Measurements from ENCODE around the gene LPAR3.

The LPAR3 gene

DNA sequence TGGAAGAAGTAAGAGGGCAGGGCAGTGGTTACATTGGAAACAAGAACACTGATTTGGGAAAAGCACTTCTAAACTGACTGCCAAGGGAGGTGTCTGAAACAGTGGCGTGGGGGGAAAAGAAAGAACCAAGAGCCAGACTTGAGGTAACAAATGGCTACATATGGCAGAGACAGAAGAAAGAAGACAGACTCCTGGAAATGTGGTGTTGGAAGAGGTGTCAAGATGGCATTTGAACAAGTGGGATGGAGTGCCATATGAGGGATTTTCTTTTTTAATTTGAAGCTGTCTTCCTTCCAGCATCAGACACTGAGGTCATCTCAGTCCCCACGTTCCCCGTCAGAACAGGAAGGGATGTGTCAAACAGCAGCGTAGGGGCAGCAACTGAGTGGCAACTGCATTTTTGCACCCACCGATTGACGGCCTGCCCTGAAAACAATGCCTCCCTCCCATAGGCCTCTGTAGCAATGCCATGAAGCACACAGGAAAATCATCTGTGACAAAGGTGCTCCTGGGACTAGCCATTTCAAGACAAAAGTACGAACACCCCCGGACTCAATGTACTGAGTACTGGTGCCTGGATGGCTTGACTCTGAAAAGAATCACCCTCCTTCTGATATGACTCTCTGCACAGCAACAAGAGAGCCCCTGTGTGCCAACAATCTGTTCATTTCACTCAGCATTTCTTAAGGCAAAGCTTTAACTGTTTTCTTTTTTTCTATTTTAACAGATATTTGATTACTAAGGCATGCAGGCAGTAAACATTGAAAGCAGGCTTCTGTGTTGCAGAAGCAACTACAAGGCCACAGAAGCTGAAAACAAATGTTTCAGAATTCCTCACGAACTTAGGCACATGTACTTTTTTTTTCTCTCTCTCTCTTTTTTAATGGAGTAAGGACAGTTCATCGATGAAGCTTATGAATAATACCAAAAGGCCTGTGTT lies 37.0 kb downstream of the LPAR3 start:
- no peak for DNase-seq

GRCh38 chr1:84855168-84855567 lies 37.8 kb downstream of the LPAR3 start:
- peak in 1 of 2 experiments; percentile 30 for DNase-seq

GRCh38 chr1:84853741-84854721 lies 39.0 kb downstream of the LPAR3 start:
- DNase-seq, result no peak

GRCh38 chr1:84851839-84852238 lies 41.2 kb downstream of the LPAR3 start:
- DNase-seq, result no peak

DNA sequence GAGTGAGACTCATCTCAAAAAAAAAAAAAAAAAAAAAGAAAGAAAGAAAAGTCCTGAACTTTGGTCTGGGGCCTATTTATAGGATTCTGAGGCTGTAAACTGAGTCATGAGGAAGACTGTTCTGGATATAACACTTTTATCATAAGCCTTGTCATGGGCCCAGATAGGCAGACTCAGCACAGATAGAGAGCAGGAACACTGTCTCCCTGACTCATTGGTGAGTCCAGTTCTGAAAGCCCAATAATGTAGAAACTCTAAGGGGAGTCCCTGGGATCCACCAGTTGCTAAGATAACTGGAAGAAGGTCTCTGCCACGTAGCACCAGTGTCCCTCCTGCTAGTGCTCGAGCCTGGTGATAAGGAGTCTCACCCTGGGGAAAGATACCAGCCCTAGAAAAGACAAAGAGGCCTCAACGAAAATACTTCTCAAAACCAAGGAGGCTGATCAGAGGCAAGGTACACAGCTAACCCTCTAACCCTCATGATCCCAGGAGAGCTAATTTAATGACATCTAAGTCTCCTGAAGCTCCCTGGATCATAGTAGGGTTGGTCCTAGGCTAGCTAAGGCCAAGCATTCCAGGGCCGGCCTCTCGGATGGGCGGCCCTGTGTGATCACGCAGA lies 43.5 kb downstream of the LPAR3 start:
- DNase-seq, result no peak

- DNase-seq, result peak; percentile 98
Measured at GRCh38 chr1:84847253-84848250, 45.5 kb downstream of the LPAR3 start.

GRCh38 chr1:84846387-84846786 lies 46.6 kb downstream of the LPAR3 start:
- DNase-seq, result no peak

DNA sequence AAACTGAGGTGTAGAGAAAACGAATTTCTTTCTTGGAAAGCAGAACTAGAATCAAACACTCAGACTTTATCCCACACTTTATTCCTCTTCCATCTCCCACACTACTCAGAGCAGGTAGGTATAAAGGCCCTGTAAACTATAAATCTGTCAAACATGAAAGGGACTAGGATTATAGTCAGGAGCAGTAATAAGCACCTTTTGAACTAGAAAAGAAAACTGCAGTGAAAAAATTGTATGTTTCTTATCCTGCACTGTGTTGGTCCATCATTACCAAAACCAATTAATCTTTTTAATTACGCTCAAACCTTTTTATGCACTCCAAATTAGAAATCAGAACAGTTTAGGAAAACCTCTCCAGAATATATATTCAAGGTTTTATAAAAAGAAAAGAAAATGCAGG lies 47.6 kb downstream of the LPAR3 start:
- DNase-seq, result no peak

DNA sequence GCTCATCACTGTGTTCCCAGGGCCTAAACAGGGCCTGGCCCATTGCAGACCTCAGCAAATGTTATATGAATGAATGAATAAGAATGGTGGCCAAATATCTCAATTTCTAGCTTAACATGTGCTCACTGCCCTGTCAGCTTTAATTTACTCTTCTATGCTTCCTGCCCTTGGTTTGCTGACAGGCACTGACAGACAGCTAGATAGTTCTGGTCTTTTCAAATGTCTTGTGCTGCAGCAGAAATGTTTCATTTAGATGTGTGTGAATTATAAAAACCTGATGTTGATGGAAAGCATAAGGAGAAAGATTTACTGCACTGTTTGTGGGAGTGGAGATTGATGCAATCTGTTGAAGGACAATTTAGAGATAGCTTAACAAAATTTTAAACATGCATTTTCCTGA lies 48.9 kb downstream of the LPAR3 start:
- no peak for DNase-seq

- no peak for DNase-seq
Measured at GRCh38 chr1:84842748-84843231, 50.2 kb downstream of the LPAR3 start.

GRCh38 chr1:84841971-84842370 lies 51.0 kb downstream of the LPAR3 start:
- DNase-seq, result no peak

- no peak for DNase-seq
Measured at GRCh38 chr1:84840346-84840745, 52.7 kb downstream of the LPAR3 start.

DNA sequence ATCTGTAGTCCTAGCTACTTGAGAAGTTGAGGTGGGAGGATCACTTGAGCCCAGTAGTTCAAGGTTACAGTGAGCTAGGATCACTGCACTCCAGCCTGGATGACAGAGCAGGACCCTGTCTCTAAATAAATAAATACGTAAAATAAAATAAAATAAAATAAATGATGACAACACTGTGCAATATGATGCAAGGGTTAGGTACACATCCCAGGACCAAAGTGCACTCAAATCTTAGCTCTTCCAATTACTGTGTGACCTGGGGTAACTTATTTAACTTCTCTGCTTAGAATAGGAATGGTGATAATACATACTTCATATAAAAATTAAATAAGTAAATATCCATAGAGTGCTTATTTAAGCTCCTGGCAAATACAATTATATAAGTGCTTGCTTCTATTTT lies 53.5 kb downstream of the LPAR3 start:
- no peak for DNase-seq

DNA sequence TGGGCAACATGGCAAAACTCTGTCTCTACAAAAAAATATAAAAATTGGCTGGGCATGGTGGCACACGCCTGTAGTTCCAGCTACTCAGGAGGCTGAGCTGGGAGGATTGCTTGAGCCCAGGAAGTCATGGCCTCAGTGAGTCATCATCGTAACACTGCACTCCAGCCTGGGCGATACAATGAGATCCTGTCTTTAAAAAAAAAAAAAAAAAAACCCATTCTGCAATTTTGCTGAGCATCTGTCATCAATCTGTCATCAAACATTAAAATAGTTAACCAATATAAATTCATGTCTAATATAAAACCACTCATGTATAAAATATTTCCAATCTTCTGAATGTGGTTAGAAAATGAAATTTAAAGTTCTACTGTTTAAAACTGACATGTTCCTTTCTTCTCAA lies 56.9 kb downstream of the LPAR3 start:
- DNase-seq, result peak in 1 of 2 experiments; percentile 17

- DNase-seq, result no peak
Measured at GRCh38 chr1:84835169-84835568, 57.8 kb downstream of the LPAR3 start.

GRCh38 chr1:84834419-84835064 lies 58.5 kb downstream of the LPAR3 start:
- no peak for DNase-seq

GRCh38 chr1:84833194-84833593 lies 59.8 kb downstream of the LPAR3 start:
- DNase-seq, result no peak

- no peak for DNase-seq
Measured at GRCh38 chr1:84830136-84830535, 62.9 kb downstream of the LPAR3 start.

DNA sequence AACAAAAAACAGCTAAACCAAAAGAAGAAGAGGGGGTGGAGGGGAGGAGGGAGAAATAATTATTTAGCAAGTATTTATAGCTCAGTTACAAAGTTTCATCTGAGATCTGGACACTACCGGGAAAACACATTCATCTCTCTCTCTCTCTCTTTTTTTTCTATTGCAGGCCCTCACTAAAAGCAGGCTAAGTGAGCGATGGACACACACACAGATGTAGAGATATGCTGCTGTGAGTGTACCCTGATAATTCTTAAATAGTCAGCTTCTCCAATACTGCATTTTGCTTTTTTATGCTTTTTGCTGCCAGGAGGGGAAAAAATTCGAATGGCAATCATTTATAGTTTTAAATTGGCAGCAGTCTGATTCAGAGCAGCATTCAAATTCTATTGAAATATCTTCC lies 65.0 kb downstream of the LPAR3 start:
- DNase-seq, result no peak

DNA sequence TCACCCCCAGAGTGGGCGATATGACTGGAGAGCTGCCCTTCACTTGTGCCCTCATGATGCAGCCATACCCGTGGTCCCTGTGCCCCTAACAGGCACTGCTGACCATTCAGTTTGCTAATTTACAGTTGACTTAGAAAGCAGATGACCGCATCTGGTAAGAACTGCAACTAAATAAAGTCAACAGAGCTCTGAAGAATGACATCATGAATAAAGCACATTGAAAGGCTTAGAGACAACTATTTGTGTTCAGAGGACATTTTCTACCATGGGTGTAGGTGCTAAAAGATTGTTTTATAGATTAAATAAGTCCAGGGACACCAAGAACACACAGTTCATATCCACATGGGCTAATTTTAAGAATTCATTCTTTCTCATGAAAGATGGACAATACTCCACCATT lies 65.5 kb downstream of the LPAR3 start:
- no peak for DNase-seq

DNA sequence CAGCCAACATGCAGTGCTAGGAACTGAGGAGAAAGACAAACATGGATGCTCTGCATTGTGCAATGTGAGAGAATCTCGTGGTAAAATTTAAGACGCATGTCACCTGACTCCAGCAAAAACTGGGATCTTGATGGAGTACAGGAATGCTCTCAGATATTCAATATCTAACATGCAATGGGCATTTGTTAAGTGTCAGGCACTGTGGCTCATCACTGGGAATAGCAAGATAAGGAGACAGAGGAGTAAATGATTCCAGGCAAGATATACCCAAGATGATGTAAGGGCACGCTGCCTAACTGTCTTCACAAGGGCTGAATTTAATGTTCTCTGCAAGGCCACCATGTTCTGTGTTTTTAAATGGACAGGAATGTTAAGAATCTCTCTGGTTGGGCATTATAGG lies 67.8 kb downstream of the LPAR3 start:
- DNase-seq, result no peak
